GM23338 (cell line): ENCODE measurements around the gene ZSCAN26.

Source experiments
- CREB1 ChIP-seq: fragments of 250-450 bp; sonication (Bioruptor Pico); IDR thresholded peaks from 2 replicates; pipeline ENCODE4 v1.5.0; 2020; ENCODE audit warnings: low read depth, mild to moderate bottlenecking, moderate library complexity
- EZH2 ChIP-seq: fragments of 200-600 bp; sonication (generic); IDR thresholded peaks from one replicate; pipeline ENCODE4 v1.8.0; 2017; ENCODE audit warnings: antibody characterized with exemption, mild to moderate bottlenecking, low read depth; ENCODE audit not compliant: unreplicated experiment
- EZH2phosphoT487 ChIP-seq: fragments of 200-600 bp; sonication (generic); IDR thresholded peaks from one replicate; pipeline ENCODE4 v1.8.1; 2018; ENCODE audit warnings: antibody characterized with exemption; ENCODE audit not compliant: unreplicated experiment
- POLR2AphosphoS5 ChIP-seq: IDR thresholded peaks from 2 replicates; pipeline ENCODE4 v1.6.1; 2016; ENCODE audit warnings: antibody characterized with exemption, low read depth
- TF ChIP-seq, protein P1 (sequence below), 2 experiments: fragments of 200-600 bp in 1 of 2; sonication (generic) in 1 of 2; conservative IDR thresholded peaks; 2 replicates each; pipeline versions ENCODE4 v1.5.1 to v1.6.1; 2016 to 2017; ENCODE audit warnings: antibody characterized with exemption in 2 of 2, low read depth in 2 of 2, mild to moderate bottlenecking in 2 of 2, moderate library complexity in 1 of 2
- TF ChIP-seq, protein P2 (sequence below): fragments of 250-450 bp; sonication (Bioruptor Pico); IDR thresholded peaks from 2 replicates; pipeline ENCODE4 v1.5.0; 2020; ENCODE audit warnings: mild to moderate bottlenecking, moderate library complexity
- TF ChIP-seq, protein P3 (sequence below): IDR thresholded peaks from one replicate; pipeline ENCODE4 v1.6.1; 2018; ENCODE audit warnings: antibody characterized with exemption; ENCODE audit not compliant: unreplicated experiment

DNA sequence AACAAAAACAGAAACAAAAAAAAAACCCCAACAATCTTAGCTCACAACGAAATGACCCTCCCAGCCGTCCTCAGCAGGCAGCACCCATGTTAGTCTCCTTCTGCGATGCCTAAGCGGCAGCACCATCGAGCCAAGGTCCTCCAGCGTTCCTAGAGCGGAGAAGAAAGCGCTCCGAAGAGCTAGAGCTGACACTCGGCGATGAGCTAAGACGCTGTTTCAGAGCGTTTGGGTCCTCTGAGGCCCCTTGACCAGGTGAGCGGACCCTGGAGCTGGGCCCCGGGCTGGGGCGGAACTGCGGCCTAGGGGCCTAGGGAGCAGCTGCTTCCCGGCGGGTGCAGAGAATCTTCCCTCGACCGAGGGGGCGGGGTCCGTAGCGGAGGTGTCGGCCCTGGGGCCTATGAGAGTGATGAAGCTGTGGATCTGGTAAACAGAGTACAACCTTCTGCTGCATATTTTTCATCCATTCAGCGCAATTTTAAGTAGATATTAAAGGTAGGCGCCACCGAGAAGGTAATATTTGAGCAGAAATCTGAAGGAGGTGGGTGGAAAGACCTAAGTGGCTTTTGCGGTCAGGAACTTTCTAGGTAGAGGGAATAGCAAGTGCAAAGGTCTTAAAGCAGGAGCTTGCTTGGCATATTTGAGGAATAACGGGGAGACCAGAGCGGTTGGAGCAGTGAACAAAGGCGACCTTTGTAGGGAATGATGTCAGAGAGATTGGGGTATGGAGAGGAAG is at the start of gene ZSCAN26:
- TF ChIP-seq, protein P1, sequence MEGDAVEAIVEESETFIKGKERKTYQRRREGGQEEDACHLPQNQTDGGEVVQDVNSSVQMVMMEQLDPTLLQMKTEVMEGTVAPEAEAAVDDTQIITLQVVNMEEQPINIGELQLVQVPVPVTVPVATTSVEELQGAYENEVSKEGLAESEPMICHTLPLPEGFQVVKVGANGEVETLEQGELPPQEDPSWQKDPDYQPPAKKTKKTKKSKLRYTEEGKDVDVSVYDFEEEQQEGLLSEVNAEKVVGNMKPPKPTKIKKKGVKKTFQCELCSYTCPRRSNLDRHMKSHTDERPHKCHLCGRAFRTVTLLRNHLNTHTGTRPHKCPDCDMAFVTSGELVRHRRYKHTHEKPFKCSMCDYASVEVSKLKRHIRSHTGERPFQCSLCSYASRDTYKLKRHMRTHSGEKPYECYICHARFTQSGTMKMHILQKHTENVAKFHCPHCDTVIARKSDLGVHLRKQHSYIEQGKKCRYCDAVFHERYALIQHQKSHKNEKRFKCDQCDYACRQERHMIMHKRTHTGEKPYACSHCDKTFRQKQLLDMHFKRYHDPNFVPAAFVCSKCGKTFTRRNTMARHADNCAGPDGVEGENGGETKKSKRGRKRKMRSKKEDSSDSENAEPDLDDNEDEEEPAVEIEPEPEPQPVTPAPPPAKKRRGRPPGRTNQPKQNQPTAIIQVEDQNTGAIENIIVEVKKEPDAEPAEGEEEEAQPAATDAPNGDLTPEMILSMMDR (conservative IDR thresholded peaks at IDR 0.05; ENCODE audit: low read depth in 2 of 2) = no peak
- TF ChIP-seq EZH2 (no peak), POLR2AphosphoS5 (peak; percentile 85), CREB1 (peak; percentile 56), EZH2phosphoT487 (no peak)
- TF ChIP-seq, protein P2, sequence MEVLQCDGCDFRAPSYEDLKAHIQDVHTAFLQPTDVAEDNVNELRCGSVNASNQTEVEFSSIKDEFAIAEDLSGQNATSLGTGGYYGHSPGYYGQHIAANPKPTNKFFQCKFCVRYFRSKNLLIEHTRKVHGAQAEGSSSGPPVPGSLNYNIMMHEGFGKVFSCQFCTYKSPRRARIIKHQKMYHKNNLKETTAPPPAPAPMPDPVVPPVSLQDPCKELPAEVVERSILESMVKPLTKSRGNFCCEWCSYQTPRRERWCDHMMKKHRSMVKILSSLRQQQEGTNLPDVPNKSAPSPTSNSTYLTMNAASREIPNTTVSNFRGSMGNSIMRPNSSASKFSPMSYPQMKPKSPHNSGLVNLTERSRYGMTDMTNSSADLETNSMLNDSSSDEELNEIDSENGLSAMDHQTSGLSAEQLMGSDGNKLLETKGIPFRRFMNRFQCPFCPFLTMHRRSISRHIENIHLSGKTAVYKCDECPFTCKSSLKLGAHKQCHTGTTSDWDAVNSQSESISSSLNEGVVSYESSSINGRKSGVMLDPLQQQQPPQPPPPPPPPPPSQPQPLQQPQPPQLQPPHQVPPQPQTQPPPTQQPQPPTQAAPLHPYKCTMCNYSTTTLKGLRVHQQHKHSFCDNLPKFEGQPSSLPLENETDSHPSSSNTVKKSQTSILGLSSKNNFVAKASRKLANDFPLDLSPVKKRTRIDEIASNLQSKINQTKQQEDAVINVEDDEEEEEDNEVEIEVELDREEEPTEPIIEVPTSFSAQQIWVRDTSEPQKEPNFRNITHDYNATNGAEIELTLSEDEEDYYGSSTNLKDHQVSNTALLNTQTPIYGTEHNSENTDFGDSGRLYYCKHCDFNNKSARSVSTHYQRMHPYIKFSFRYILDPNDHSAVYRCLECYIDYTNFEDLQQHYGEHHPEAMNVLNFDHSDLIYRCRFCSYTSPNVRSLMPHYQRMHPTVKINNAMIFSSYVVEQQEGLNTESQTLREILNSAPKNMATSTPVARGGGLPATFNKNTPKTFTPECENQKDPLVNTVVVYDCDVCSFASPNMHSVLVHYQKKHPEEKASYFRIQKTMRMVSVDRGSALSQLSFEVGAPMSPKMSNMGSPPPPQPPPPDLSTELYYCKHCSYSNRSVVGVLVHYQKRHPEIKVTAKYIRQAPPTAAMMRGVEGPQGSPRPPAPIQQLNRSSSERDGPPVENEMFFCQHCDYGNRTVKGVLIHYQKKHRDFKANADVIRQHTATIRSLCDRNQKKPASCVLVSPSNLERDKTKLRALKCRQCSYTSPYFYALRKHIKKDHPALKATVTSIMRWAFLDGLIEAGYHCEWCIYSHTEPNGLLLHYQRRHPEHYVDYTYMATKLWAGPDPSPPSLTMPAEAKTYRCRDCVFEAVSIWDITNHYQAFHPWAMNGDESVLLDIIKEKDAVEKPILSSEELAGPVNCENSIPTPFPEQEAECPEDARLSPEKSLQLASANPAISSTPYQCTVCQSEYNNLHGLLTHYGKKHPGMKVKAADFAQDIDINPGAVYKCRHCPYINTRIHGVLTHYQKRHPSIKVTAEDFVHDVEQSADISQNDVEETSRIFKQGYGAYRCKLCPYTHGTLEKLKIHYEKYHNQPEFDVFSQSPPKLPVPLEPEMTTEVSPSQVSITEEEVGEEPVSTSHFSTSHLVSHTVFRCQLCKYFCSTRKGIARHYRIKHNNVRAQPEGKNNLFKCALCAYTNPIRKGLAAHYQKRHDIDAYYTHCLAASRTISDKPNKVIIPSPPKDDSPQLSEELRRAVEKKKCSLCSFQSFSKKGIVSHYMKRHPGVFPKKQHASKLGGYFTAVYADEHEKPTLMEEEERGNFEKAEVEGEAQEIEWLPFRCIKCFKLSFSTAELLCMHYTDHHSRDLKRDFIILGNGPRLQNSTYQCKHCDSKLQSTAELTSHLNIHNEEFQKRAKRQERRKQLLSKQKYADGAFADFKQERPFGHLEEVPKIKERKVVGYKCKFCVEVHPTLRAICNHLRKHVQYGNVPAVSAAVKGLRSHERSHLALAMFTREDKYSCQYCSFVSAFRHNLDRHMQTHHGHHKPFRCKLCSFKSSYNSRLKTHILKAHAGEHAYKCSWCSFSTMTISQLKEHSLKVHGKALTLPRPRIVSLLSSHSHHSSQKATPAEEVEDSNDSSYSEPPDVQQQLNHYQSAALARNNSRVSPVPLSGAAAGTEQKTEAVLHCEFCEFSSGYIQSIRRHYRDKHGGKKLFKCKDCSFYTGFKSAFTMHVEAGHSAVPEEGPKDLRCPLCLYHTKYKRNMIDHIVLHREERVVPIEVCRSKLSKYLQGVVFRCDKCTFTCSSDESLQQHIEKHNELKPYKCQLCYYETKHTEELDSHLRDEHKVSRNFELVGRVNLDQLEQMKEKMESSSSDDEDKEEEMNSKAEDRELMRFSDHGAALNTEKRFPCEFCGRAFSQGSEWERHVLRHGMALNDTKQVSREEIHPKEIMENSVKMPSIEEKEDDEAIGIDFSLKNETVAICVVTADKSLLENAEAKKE (CRISPR knock-in tag) = no peak
- TF ChIP-seq, protein P3, sequence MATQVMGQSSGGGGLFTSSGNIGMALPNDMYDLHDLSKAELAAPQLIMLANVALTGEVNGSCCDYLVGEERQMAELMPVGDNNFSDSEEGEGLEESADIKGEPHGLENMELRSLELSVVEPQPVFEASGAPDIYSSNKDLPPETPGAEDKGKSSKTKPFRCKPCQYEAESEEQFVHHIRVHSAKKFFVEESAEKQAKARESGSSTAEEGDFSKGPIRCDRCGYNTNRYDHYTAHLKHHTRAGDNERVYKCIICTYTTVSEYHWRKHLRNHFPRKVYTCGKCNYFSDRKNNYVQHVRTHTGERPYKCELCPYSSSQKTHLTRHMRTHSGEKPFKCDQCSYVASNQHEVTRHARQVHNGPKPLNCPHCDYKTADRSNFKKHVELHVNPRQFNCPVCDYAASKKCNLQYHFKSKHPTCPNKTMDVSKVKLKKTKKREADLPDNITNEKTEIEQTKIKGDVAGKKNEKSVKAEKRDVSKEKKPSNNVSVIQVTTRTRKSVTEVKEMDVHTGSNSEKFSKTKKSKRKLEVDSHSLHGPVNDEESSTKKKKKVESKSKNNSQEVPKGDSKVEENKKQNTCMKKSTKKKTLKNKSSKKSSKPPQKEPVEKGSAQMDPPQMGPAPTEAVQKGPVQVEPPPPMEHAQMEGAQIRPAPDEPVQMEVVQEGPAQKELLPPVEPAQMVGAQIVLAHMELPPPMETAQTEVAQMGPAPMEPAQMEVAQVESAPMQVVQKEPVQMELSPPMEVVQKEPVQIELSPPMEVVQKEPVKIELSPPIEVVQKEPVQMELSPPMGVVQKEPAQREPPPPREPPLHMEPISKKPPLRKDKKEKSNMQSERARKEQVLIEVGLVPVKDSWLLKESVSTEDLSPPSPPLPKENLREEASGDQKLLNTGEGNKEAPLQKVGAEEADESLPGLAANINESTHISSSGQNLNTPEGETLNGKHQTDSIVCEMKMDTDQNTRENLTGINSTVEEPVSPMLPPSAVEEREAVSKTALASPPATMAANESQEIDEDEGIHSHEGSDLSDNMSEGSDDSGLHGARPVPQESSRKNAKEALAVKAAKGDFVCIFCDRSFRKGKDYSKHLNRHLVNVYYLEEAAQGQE = no peak
